Muscle layer of duodenum (tissue), 2 donors: Measurements from ENCODE around the gene TNS3.

Experiments used
- H3K27ac ChIP-seq: one replicate; pipeline ENCODE4 v1.7.0; 2013; ENCODE audit warnings: mild to moderate bottlenecking, low read length
- H3K27me3 ChIP-seq: one replicate; pipeline ENCODE4 v1.7.0; 2013; ENCODE audit warnings: low read depth, mild to moderate bottlenecking, control low read depth, low read length
- H3K36me3 ChIP-seq, 2 donors: one replicate each; pipeline ENCODE4 v1.7.0; 2013; ENCODE audit warnings: low read length in 2 of 2, control low read depth in 1 of 2, mild to moderate bottlenecking in 1 of 2; ENCODE audit not compliant: insufficient read depth in 2 of 2, control insufficient read depth in 1 of 2
- H3K4me1 ChIP-seq, 2 donors: one replicate each; pipeline ENCODE4 v1.7.0; 2013; ENCODE audit warnings: low read length in 2 of 2, mild to moderate bottlenecking in 2 of 2, control low read depth in 1 of 2, moderate library complexity in 1 of 2; ENCODE audit not compliant: insufficient read depth in 2 of 2, control insufficient read depth in 1 of 2
- H3K4me3 ChIP-seq, 2 donors: one replicate each; pipeline ENCODE4 v1.7.0; 2013; ENCODE audit warnings: low read length in 2 of 2, low read depth in 1 of 2, mild to moderate bottlenecking in 1 of 2
- H3K9me3 ChIP-seq, 2 donors: one replicate each; pipeline ENCODE4 v1.7.0; 2013; ENCODE audit warnings: low read length in 2 of 2, control low read depth in 1 of 2, mild to moderate bottlenecking in 1 of 2; ENCODE audit not compliant: control insufficient read depth in 1 of 2
- donor health status: healthy.

The TNS3 gene

DNA sequence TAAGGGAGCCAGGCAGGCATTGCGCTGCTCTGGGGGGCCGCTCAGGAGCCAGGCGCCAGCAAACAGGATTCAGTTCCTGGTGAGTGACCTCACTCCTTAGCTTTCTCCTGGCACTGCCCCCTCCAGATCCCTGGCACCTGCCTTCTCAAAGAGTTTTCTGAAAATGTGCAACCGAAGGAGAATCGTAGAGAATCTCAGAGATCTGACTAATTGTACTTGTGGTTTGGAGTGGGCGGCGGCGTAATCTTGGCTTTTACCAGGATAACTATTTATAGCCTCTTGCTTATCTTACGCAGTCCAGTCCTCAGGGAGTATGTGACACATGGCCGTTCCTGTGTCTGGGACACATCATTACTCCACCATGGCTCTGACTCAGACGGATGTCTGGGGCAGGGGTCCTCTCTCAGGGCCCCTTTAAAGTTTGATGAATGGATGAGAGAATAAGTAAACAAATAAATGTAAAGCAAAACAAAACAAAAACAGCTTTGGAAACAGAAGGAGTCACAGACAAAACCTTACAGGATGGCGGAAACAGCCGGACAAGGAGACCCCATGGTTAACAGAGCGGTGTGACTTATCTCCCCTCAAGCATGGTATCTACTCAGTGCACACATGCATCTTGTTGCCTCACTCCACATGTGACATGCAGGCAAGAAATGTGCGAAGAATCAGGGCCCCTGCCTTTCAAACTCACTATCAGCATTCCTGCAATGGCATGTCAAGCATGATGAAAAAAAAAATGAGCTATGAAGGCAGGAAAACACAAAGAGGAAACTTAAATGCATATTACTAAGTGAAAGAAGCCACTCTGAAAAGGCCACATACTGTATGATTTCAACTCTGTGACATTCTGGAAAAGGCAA lies 99.7 kb downstream of the TNS3 start:
- Histone ChIP-seq H3K36me3 (no peaks in the 10 kb centered on the region), H3K4me1 (peaks cover 34 to 38% of the 10 kb centered on the region in 2 donors), H3K9me3 (no peaks in the 10 kb centered on the region), H3K4me3 (no peak overlapping the region), H3K27ac (peak overlapping the region; percentile 55), H3K27me3 (no peaks in the 10 kb centered on the region)

GRCh38 chr7:47481541-47482012 lies 100.3 kb downstream of the TNS3 start:
- Histone ChIP-seq H3K36me3 (no peaks in the 10 kb centered on the region), H3K4me3 (no peak overlapping the region), H3K27me3 (no peaks in the 10 kb centered on the region), H3K9me3 (no peaks in the 10 kb centered on the region), H3K4me1 (peaks cover 34 to 38% of the 10 kb centered on the region in 2 donors), H3K27ac (peak overlapping the region; percentile 48)

- Histone ChIP-seq H3K9me3 (no peaks in the 10 kb centered on the region), H3K36me3 (no peaks in the 10 kb centered on the region), H3K4me1 (peaks cover 34 to 44% of the 10 kb centered on the region in 2 donors), H3K4me3 (no peak overlapping the region), H3K27ac (peak overlapping the region; percentile 48), H3K27me3 (no peaks in the 10 kb centered on the region)
Observed at GRCh38 chr7:47480576-47481538, 101.1 kb downstream of the TNS3 start.

DNA sequence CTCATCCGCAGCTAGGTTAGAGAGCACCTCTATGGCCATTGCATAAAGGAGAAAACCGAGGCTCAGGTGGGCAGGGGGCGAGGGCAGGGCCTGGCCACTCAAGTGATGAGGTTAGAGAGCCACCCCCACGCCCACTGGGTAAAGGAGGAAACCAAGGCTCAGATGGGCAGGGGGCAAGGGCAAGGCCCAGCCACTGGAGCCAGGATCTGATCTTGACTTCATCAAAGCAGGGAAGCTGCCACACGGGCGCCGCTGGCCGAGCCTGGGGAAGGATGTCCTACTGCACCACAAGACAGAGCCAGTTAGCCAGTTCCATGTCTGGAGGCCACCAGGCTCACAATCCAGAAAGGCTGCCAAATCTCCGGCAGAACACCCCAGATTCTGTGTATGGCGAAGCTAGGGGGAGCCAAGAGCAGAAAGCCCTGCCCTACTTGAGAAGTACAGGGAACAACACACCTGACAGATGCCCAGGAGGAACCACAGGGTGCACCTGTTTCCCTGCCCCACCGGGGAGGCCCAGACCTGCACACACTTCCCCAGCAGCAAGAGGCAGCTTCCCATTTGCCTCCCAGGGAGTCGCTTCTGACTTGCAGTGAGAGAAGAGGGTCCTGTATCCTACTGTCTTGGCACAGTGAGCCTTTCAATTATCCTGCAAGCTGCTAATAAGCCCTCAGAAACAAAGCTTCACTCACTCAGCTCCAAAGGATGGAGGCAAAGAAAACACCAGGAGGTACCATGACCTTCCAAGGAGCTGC lies 101.9 kb downstream of the TNS3 start:
- Histone ChIP-seq H3K4me1 (peaks cover 35 to 42% of the 10 kb centered on the region in 2 donors), H3K9me3 (no peaks in the 10 kb centered on the region), H3K27ac (peak overlapping the region; percentile 32), H3K4me3 (no peak overlapping the region), H3K36me3 (no peaks in the 10 kb centered on the region), H3K27me3 (no peaks in the 10 kb centered on the region)

DNA sequence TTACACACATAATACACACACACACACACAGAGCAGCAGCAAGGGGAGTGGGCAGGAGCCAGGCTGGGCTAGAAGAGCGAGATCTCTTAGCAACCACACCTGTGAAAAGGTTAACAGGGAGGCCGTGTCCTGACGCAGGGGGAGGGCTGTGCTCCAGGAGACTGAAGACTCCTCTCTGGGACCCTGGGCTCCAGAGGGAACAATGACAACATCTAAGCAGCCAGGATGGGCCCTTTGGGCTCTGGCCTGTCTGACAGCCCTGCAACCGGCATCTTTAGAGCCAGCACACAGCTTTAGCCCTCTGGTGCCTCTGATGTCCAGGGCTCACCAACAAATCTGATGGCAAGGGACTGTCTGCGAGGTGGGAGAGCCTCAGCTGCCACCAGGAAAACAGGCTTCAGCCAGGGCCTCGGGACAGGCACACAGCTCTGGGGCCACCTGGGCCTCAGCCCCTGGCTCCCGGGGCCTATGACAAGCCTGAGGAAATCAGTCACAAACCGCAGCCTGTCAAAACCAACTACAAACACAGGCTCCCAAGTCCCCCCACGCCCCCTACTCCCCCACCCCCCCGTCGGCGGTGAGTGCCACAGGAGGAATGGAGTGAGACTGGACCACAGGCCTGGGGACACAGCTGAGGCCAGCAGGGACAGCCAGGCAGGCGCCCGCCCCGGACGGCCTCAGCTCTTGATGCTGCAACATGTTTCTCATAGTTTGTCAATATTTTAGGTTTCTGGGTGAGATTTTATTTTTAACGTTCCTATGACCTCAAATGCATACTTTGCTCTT lies 102.8 kb downstream of the TNS3 start:
- Histone ChIP-seq H3K27ac (no peak overlapping the region), H3K27me3 (no peaks in the 10 kb centered on the region), H3K4me3 (no peak overlapping the region), H3K9me3 (no peaks in the 10 kb centered on the region), H3K4me1 (peaks cover 27 to 36% of the 10 kb centered on the region in 2 donors), H3K36me3 (no peaks in the 10 kb centered on the region)

- H3K4me3 ChIP-seq = no peak overlapping the region
- no peak overlapping the region for H3K27ac ChIP-seq
- no peaks in the 10 kb centered on the region for H3K9me3 ChIP-seq
- no peaks in the 10 kb centered on the region for H3K36me3 ChIP-seq
- H3K27me3 ChIP-seq = no peaks in the 10 kb centered on the region
- peaks cover 23 to 36% of the 10 kb centered on the region in 2 donors for H3K4me1 ChIP-seq
Observed at GRCh38 chr7:47478017-47478344, 103.9 kb downstream of the TNS3 start.

- Histone ChIP-seq H3K4me1 (peaks cover 19 to 34% of the 10 kb centered on the region in 2 donors), H3K27me3 (no peaks in the 10 kb centered on the region)
Observed at GRCh38 chr7:47477191-47478016, 104.5 kb downstream of the TNS3 start.

GRCh38 chr7:47475880-47476227 lies 106.1 kb downstream of the TNS3 start:
- Histone ChIP-seq H3K27me3 (no peaks in the 10 kb centered on the region), H3K4me3 (no peak overlapping the region), H3K9me3 (no peaks in the 10 kb centered on the region), H3K27ac (no peak overlapping the region), H3K36me3 (no peaks in the 10 kb centered on the region), H3K4me1 (peaks cover 9 to 20% of the 10 kb centered on the region in 2 donors)

More at GRCh38 chr7:47477191-47478016, 104.5 kb downstream of the TNS3 start:
- Histone ChIP-seq H3K4me3 (no peak overlapping the region), H3K9me3 (no peaks in the 10 kb centered on the region), H3K27ac (no peak overlapping the region), H3K36me3 (no peaks in the 10 kb centered on the region)

- Histone ChIP-seq H3K36me3 (no peaks in the 10 kb centered on the region), H3K4me3 (peak overlapping the region in 1 of 2 donors; percentile 19), H3K27me3 (no peaks in the 10 kb centered on the region), H3K4me1 (peaks cover 9 to 13% of the 10 kb centered on the region in 2 donors), H3K27ac (peak overlapping the region; percentile 7), H3K9me3 (no peaks in the 10 kb centered on the region)
Observed at GRCh38 chr7:47474937-47475879, 106.7 kb downstream of the TNS3 start.
